ENCODE measurements around the gene AKAIN1.

- TF ChIP-seq CTCF (IDR thresholded peaks at IDR 0.05) = no peak
- no peak for TF ChIP-seq ZFX (IDR thresholded peaks at IDR 0.05; ENCODE audit: borderline replicate concordance)
These were observed 47.9 kb upstream of the AKAIN1 start for GRCh38 chr18:5244941-5245340.

Data from 22Rv1 (cell line).